ENCODE measurements around the gene PSME2.

- TF ChIP-seq CTCF (conservative IDR thresholded peaks at IDR 0.05; ENCODE audit: low read length) = no peak
- TF ChIP-seq EZH2phosphoT487 (IDR thresholded peaks at IDR 0.05; ENCODE audit: borderline replicate concordance, low read depth, low read length) = no peak
These were observed 7.8 kb downstream of the PSME2 start for GRCh38 chr14:24138396-24139271.
